Stimulated activated memory B cell treated with anti-CD40 and anti-IgM and Interleukin-4, amounts not matched to agents 10 μg/mL and 1 μg/mL and 100 μg/mL, for 72 hours (primary cell): ENCODE data around the gene NEDD9.

Experiments used
- ATAC-seq: fragments of 150-1000 bp; cut with Tn5 transposase; 2 replicates; pipeline ENCODE4 v1.10.0; 2021
- H3K27ac Mint-ChIP-seq: one replicate; pipeline ENCODE4 v1.8.0; 2022; ENCODE audit warnings: mild to moderate bottlenecking, mixed read lengths
- H3K27me3 Mint-ChIP-seq: one replicate; pipeline ENCODE4 v1.8.0; 2022; ENCODE audit warnings: mixed read lengths
- H3K36me3 Mint-ChIP-seq: one replicate; pipeline ENCODE4 v1.8.0; 2022; ENCODE audit warnings: mixed read lengths
- H3K4me1 Mint-ChIP-seq: one replicate; pipeline ENCODE4 v1.8.0; 2022; ENCODE audit warnings: mixed read lengths
- H3K4me3 Mint-ChIP-seq: one replicate; pipeline ENCODE4 v1.8.0; 2022; ENCODE audit warnings: mild to moderate bottlenecking, moderate library complexity, mixed read lengths
- H3K9me3 Mint-ChIP-seq: one replicate; pipeline ENCODE4 v1.8.0; 2022; ENCODE audit warnings: mixed read lengths

The NEDD9 gene

DNA sequence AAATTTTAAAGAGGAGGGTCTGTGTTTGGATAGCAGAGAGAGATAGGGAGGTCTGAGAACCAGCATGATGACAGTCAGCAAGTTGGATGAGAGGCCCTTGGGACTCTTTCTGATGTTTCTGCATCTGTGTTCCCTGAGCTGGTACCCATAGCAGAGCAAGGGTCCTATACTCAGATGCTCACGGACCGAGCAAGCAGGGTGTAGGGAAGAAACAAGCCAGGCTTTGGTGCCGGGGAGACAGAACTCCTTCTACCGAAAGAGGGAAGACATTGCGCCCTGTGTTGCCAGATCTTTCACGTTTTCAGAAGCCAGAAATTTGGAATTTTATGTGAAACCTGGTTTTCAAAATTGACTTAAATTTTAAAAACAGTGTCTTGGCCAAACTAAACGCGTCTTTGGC is 34.6 kb downstream of the NEDD9 start:
- H3K27me3 Mint-ChIP-seq = no peaks in the 10 kb centered on the region
- no peaks in the 10 kb centered on the region for H3K9me3 Mint-ChIP-seq
- no peak overlapping the region for H3K4me3 Mint-ChIP-seq
- H3K4me1 Mint-ChIP-seq = peaks cover 5% of the 10 kb centered on the region
- ATAC-seq = no peak
- peaks cover 46% of the 10 kb centered on the region for H3K36me3 Mint-ChIP-seq
- H3K27ac Mint-ChIP-seq = no peak overlapping the region

DNA sequence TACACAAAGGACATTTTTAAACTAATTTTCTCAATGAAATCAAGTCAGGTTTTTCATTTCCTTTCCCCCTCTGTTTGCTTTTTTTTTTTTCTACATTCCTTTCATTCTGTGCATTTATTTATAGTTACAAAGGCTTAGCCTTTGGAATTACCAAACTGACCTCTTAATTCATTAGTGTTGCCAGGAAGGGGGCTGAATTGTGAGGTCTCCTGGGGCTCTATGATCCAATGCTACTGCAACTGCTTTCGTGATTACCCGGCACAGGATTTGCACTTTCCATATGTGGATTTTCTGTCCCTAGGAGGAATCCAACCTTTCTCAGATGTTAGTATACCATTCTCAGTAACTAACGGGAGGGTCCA is 35.3 kb downstream of the NEDD9 start:
- H3K36me3 Mint-ChIP-seq = peaks cover 50% of the 10 kb centered on the region
- H3K4me3 Mint-ChIP-seq = no peak overlapping the region
- no peak overlapping the region for H3K27ac Mint-ChIP-seq

DNA sequence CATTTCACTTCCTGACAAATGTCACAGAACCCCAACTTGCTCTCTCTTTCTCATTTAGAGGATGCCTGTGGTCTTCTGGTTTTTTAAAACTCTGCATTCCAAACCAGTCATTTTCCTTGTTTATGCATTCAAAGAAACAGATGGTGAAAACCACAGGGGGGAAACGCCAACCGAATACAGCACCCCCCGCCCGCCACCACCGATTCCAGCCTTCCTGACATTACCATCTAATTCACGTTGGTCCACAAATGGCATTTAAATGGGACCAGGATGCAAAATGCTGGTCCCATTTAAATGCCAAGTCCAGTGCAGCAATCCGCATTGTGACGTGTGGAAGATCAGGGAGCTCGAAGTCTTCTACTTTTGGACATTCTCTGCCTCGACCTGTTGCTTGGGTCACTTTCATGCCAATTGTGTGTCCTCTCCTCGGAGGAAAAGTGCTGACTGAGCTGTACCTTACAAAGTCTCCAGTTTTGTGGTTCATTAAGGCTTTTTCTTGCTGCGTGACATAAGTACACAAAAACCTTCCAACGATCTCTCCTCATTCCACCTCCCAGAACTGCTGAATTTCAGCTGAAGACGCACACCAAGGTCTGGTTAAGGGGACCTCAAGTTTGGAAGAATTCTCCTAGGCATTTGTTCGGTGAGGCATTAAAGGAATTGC is 35.8 kb downstream of the NEDD9 start:
- Mint-ChIP-seq H3K27me3 (no peaks in the 10 kb centered on the region), H3K4me3 (no peak overlapping the region), H3K27ac (no peak overlapping the region), H3K9me3 (no peaks in the 10 kb centered on the region), H3K36me3 (peaks cover 55% of the 10 kb centered on the region), H3K4me1 (peaks cover 5% of the 10 kb centered on the region)
- ATAC-seq = no peak

More for the DNA sequence above, 35.3 kb downstream of the NEDD9 start:
- Mint-ChIP-seq H3K4me1 (peaks cover 5% of the 10 kb centered on the region), H3K27me3 (no peaks in the 10 kb centered on the region), H3K9me3 (no peaks in the 10 kb centered on the region)
- ATAC-seq = no peak

DNA sequence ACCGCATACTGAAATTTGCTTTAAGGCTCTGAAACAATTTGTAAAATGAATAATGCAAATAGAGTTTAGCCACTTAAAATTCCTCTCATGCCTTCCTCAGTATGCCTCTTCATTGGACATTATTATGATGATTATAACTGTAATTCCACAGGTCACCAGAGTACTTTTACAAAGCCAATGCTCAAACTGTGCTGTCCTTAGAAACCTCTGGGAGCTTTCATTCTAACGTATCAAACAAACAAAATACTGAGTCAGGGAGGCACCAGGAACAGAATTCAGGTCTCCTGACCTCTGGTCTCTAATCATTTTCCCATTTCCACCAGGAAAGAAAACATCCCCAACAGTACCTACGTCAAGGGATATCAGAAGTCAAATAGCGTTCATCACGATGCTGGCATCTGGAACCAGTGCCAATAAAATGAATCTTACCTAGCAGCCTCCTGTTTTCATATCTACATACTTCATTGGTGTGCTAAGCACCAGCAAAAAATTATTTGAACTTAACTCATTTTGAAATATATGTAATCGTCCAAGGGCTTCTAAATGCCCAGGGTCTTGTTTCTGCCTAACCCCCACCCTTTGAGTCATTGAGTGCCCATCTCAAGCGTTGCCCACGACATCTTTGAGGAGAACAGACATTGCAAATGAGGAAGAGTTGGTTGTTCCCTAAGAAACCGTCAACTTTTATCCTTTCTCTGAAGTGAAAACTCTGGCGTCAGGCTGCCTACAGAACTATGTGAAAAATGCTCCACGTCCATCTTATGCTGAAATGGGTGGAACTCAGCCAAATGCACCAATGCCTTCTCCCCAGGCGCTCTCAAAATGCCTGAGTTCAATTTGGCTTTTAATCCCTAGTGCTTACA is 37.9 kb downstream of the NEDD9 start:
- H3K4me1 Mint-ChIP-seq = peaks cover under 1% of the 10 kb centered on the region
- H3K27ac Mint-ChIP-seq = no peak overlapping the region
- peaks cover 60% of the 10 kb centered on the region for H3K36me3 Mint-ChIP-seq
- ATAC-seq = no peak
- H3K9me3 Mint-ChIP-seq = no peaks in the 10 kb centered on the region
- H3K27me3 Mint-ChIP-seq = no peaks in the 10 kb centered on the region
- H3K4me3 Mint-ChIP-seq = no peak overlapping the region

DNA sequence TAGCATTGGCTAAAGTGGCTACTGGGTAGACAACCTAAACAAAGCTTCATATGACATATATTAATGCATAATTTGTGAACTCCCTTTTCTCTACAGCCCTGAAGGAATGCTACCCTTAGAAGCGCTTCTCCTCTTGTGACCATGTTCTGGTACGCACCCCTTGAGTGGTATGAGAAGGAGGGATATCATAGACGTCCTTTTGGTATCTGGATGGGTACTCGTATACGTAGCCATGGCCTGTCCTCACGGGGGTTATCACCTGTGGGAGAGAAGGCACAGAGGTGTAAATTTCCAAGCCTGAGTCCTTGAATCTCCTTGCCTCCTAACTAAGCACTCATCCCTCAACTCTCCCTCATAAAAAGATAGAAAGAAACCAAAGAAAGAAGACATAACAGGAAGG is 39.0 kb downstream of the NEDD9 start:
- Mint-ChIP-seq H3K27me3 (no peaks in the 10 kb centered on the region), H3K4me3 (no peak overlapping the region), H3K27ac (no peak overlapping the region), H3K4me1 (no peaks in the 10 kb centered on the region), H3K9me3 (no peaks in the 10 kb centered on the region), H3K36me3 (peaks cover 63% of the 10 kb centered on the region)
- no peak for ATAC-seq

DNA sequence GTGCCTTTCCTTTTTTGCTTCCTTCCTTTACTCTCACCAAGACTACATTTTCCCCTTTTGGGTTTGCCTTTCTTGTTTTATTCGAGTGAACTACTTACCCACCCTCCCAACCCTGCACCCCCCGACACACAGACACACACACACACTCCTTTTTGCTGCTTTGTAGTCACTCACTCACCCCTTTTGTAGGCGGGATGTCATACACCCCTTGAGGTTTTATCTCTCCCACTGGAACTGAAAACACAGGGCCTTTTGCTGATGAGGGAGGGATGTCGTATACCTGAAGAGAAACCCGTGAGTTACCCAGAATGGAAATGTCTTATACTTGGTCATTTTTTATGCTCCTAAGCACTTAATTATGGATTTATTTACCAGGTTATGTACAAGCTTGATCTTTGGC is 40.3 kb downstream of the NEDD9 start:
- no peaks in the 10 kb centered on the region for H3K27me3 Mint-ChIP-seq
- ATAC-seq = no peak
- H3K4me3 Mint-ChIP-seq = no peak overlapping the region
- no peaks in the 10 kb centered on the region for H3K9me3 Mint-ChIP-seq
- no peak overlapping the region for H3K27ac Mint-ChIP-seq
- H3K4me1 Mint-ChIP-seq = no peaks in the 10 kb centered on the region
- peaks cover 68% of the 10 kb centered on the region for H3K36me3 Mint-ChIP-seq

DNA sequence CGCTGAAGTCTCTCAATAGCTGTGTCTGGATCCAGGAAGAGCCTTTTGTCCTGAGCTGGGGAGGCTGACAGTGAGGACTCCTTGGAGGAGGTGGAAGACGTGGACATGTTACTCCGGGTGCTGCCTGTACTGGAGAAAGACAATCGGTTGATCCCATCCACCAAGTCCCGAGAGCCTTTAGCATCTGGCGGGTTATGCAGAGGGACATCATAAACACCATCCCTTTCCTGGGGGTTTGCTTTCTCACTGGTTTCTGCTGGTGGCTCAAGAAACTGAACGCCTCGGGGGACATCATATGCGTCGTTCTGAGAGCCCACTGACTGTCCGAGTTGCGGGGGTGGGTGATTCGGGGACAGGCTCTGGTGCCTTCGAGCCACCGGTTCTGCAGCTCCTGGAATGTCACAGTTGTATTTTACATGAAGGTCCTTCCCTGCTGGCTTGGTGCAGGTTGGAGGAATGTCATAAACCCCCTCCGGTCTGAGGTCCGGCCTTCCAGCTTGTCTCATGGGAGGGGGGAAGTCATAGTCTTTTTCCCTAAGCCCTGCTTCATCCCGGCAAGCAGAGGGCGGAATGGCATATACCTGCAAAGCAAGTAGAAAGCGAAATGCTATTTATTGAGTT is 41.7 kb downstream of the NEDD9 start:
- Mint-ChIP-seq H3K9me3 (no peaks in the 10 kb centered on the region), H3K36me3 (peaks cover 68% of the 10 kb centered on the region), H3K4me1 (no peaks in the 10 kb centered on the region), H3K27me3 (no peaks in the 10 kb centered on the region), H3K27ac (no peak overlapping the region), H3K4me3 (no peak overlapping the region)
- no peak for ATAC-seq

DNA sequence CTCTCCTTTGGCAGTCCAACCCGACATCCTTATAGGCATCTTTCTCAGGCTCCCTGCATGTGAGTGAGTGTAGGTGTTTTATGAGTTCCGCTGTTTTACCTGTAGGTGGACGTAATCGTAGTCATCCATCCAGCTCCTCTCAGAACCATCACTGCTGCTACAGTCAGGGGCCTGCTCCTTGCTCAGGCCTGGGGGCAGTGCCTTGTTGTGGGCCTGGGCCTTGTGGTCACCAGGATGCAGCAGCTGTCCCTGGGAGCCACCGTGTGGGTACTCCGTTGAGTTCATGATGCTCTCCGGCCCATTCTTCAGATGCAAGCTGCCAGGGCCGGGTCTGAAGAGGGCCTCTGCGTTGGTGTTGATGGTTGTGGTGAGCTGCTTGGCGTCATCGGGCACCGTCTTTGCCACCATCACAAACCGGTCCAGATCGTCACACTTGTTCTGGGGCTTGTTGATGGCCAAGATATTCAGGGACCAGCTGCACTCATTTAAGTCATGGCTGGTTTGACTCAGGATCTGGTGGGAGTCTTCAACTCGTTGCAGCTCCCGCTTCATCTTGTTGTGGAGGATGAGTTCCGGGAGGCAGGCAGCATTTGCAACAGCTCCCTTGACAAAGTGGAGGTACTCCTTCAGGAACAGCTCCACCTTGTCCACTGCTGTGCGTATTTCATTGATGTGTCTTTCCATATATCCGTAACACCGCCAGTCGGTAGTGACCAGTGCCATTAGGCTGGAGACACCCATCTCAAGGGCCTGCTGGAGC is 42.4 kb downstream of the NEDD9 start:
- ATAC-seq = no peak
- H3K27ac Mint-ChIP-seq = no peak overlapping the region
- H3K9me3 Mint-ChIP-seq = peaks cover 2% of the 10 kb centered on the region
- H3K4me3 Mint-ChIP-seq = no peak overlapping the region
- H3K4me1 Mint-ChIP-seq = no peaks in the 10 kb centered on the region
- H3K27me3 Mint-ChIP-seq = no peaks in the 10 kb centered on the region
- H3K36me3 Mint-ChIP-seq = peaks cover 74% of the 10 kb centered on the region

DNA sequence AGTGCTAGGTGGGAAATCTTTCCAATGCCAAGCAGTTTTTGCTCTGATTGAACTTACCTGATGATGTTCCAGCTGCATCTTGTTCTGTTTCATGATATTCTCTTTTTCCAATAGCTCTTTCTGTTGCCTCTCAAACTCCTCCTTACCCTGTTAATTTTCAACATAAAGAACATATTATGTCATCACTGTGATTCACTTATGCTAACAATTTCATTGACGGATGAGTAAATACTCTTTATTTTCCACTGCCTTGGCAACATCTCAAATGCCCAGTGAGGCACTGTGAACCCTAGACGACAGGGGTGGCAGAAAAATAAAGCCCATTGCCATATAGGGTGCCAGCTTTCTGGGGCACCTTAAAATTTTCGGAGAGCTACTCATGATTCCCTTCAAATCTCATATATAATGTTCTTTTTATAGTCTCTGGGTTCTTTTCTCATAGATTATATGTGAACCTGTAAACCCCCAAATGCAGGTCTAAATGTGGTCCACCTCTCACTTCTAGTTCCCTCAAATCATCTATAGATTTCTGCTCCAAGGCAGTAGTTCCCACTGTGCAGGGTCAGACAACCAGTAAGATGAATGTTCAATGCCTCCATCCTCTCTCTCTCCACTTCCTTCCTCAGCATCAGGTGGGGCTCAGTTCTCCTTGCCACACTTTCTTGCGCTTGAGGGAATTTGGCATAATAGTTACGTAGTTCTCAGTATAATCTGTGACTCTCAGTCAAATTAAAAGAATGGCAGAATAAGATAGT is 44.1 kb downstream of the NEDD9 start:
- H3K27me3 Mint-ChIP-seq = no peaks in the 10 kb centered on the region
- ATAC-seq = no peak
- H3K36me3 Mint-ChIP-seq = peaks cover 86% of the 10 kb centered on the region
- H3K4me3 Mint-ChIP-seq = no peak overlapping the region
- no peaks in the 10 kb centered on the region for H3K4me1 Mint-ChIP-seq
- no peak overlapping the region for H3K27ac Mint-ChIP-seq
- peaks cover 2% of the 10 kb centered on the region for H3K9me3 Mint-ChIP-seq

DNA sequence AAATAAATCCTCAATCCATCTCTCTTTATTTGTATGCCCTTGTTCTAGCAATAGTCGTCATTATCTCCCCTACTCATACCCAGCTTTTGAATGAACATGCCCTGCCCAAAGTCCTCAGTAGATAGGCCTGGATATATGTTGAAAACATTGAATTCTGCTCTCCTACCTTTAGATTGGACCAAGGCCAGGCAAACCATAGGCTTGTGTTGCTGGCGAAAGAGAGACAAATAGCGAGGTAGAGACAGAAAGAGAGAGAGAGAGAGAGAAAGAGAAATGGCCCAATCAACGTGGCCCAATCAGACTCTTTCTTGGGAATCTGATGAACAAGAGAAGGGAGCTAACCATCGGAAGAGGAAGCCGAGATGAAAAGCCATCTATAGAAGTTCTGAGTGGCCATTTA is 45.2 kb downstream of the NEDD9 start:
- Mint-ChIP-seq H3K4me3 (no peak overlapping the region), H3K27ac (no peak overlapping the region), H3K36me3 (peaks cover 82% of the 10 kb centered on the region), H3K27me3 (no peaks in the 10 kb centered on the region), H3K9me3 (peaks cover 2% of the 10 kb centered on the region), H3K4me1 (no peaks in the 10 kb centered on the region)
- ATAC-seq = no peak

DNA sequence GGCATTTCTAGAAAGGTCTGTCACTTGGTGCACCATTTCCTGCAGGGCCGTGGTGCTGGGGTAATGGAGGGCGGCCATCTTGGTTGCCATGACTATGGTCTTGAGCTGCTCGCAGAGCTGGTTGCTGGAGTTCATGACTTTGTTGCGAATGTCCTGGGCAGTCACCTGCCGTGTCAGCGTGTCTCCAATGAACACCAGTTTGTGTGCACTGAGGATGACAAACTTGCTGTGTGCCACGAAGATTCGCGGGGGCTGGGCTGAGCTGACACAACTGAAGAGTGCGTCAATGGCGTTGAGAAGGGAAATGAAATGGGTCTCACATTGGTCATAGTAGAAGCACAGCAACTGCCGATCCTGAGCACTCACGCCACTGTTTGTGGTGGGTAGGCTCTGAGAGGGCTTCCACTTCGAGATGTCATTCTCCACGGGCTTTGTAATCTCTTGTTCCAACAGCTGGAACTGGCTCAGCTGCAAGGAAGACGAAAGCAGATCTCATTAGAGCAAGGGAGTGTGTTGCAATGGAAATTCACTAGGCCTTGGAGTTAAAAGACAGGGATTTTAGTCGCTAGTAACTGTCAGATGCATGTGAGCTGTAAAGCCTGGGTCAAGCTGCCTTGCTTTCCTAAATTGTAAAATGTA is 47.1 kb downstream of the NEDD9 start:
- H3K36me3 Mint-ChIP-seq = peaks cover 63% of the 10 kb centered on the region
- no peak overlapping the region for H3K4me3 Mint-ChIP-seq
- no peaks in the 10 kb centered on the region for H3K27me3 Mint-ChIP-seq
- no peaks in the 10 kb centered on the region for H3K4me1 Mint-ChIP-seq
- ATAC-seq = no peak
- H3K9me3 Mint-ChIP-seq = peaks cover 2% of the 10 kb centered on the region
- no peak overlapping the region for H3K27ac Mint-ChIP-seq

DNA sequence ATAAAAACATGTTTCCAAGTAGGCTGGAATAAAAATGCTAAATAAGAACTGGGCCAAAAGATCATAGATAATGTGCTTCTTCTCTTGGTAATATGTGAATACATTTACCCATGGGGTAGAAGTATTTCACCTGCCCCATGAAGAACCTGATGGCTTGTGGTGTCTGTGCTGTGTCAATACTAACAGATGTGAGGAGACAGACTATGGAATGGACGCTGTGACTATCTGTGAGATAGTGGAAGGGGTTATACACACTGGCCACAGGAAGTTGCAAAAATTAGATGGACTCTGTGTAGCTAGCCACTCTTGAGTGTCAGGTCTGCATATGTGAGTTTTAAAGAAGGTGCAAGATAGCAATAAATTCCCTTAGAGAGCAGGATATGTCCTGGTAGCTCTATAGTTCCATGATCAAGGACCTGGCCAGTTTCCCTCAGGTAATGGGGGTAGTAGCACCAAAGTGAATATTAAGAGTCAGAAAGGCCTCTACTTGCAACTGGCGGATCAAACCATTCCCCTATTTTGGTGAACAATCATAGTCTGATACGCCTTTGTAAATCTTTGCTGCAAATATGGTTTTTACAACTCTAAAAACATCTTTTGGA is 48.6 kb downstream of the NEDD9 start:
- Mint-ChIP-seq H3K4me3 (no peak overlapping the region), H3K4me1 (no peaks in the 10 kb centered on the region), H3K36me3 (peaks cover 57% of the 10 kb centered on the region), H3K27ac (no peak overlapping the region), H3K9me3 (peaks cover 2% of the 10 kb centered on the region), H3K27me3 (no peaks in the 10 kb centered on the region)
- no peak for ATAC-seq

DNA sequence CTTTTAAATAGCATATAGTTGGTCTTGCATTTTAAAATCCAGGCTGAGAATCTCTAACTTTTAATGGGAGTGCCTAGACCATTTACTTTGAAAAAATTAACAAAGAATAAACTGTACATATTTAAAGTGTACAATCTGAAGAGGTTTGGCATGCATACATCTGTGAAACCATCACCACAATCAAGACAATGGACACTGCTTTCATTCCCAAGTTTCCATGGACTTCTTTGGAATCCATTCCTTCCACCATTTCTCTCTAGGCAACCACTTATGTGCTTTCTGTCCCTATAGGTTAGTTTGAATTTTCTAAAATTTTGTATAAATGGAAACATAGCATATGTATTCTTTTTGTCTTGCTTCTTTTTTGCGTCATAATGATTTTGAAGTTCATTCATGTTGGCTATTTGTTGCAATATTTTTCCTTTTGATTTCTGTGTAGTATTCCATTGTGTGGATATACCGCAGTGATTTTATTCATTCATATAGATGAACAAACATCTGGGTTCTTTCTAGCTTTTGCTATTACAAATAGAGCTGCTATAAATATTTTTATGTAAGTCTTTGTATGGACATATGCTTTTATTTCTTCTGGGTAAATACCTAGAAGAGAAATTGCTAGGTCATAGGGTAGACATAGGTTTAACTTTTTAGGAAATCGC is 50.9 kb downstream of the NEDD9 start:
- ATAC-seq = no peak
- Mint-ChIP-seq H3K27ac (no peak overlapping the region), H3K4me3 (no peak overlapping the region), H3K9me3 (peaks cover 2% of the 10 kb centered on the region), H3K4me1 (no peaks in the 10 kb centered on the region), H3K27me3 (no peaks in the 10 kb centered on the region), H3K36me3 (peaks cover 35% of the 10 kb centered on the region)
